HUES6 (cell line): Measurements from ENCODE around the gene EMILIN2.
"Not testable (repeated sequence)": the region's sequence is repeated elsewhere in the genome, so short reads cannot be mapped to it uniquely, and the experiment has no call there.

Experiments used
- H3K27ac ChIP-seq: 2 replicates; pipeline ENCODE4 v1.7.0; 2013; ENCODE audit warnings: low read depth, mild to moderate bottlenecking, low read length, inconsistent platforms
- H3K27me3 ChIP-seq: 2 replicates; pipeline ENCODE4 v1.6.1; 2013; ENCODE audit warnings: low read length; ENCODE audit not compliant: control insufficient read depth, insufficient read depth
- H3K36me3 ChIP-seq: 2 replicates; pipeline ENCODE4 v1.6.1; 2013; ENCODE audit warnings: low read length; ENCODE audit not compliant: control insufficient read depth, insufficient read depth
- H3K4me1 ChIP-seq: 2 replicates; pipeline ENCODE4 v1.6.1; 2013; ENCODE audit warnings: low read length; ENCODE audit not compliant: control insufficient read depth, insufficient read depth
- H3K4me3 ChIP-seq: 2 replicates; pipeline ENCODE4 v1.5.1; 2013; ENCODE audit warnings: low read depth, low read length
- H3K9ac ChIP-seq: one replicate; pipeline ENCODE4 v1.6.1; 2013; ENCODE audit warnings: mild to moderate bottlenecking, low read length
- H3K9me3 ChIP-seq: 2 replicates; pipeline ENCODE4 v1.6.1; 2013; ENCODE audit warnings: low read depth, low read length; ENCODE audit not compliant: control insufficient read depth, insufficient read depth

Gene EMILIN2

GRCh38 chr18:2822213-2822921 is 24.4 kb upstream of the EMILIN2 start:
- no peaks in the 10 kb centered on the region for H3K36me3 ChIP-seq
- H3K9ac ChIP-seq = no peak overlapping the region
- no peaks in the 10 kb centered on the region for H3K9me3 ChIP-seq
- H3K27me3 ChIP-seq = no peaks in the 10 kb centered on the region
- no peak overlapping the region for H3K4me3 ChIP-seq
- H3K27ac ChIP-seq = no peak overlapping the region
- peaks cover 5% of the 10 kb centered on the region; the same call in 1 of the 2 replicates for H3K4me1 ChIP-seq

- H3K9ac ChIP-seq = no peak overlapping the region
- H3K9me3 ChIP-seq = no peaks in the 10 kb centered on the region
- no peaks in the 10 kb centered on the region for H3K36me3 ChIP-seq
- no peaks in the 10 kb centered on the region for H3K27me3 ChIP-seq
- H3K27ac ChIP-seq = no peak overlapping the region
- H3K4me1 ChIP-seq = peaks cover 5% of the 10 kb centered on the region; the same call in 1 of the 2 replicates
- H3K4me3 ChIP-seq = no peak overlapping the region
Measured at GRCh38 chr18:2823202-2823601, 23.6 kb upstream of the EMILIN2 start.

DNA sequence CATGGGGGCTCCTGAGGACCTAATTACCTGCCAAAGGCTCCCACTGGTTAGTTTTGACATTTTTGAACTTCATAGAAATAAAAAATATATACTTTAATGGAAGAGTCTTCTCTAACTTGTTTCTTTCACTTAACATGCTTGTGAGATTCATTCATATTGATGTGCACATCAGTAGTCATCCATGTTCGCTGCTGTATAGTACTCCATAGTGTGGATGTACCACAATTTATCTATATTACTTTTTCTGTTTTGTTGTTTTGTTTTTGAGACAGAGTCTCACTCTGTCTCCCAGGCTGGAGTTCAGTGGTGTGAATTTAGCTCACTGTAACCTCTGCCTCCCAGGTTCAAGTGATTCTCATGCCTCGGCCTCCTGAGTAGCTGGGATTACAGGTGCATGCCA is 22.8 kb upstream of the EMILIN2 start:
- Histone ChIP-seq H3K4me3 (no peak overlapping the region), H3K4me1 (peaks cover 5% of the 10 kb centered on the region; the same call in 1 of the 2 replicates), H3K36me3 (no peaks in the 10 kb centered on the region), H3K9me3 (no peaks in the 10 kb centered on the region), H3K27me3 (no peaks in the 10 kb centered on the region), H3K9ac (no peak overlapping the region), H3K27ac (no peak overlapping the region)

- H3K27me3 ChIP-seq = no peaks in the 10 kb centered on the region
- H3K4me3 ChIP-seq = no peak overlapping the region
- no peak overlapping the region for H3K9ac ChIP-seq
- H3K9me3 ChIP-seq = no peaks in the 10 kb centered on the region
- H3K27ac ChIP-seq = no peak overlapping the region
- no peaks in the 10 kb centered on the region for H3K36me3 ChIP-seq
- peaks cover 5% of the 10 kb centered on the region; the same call in 1 of the 2 replicates for H3K4me1 ChIP-seq
Measured at GRCh38 chr18:2824865-2825264, 21.9 kb upstream of the EMILIN2 start.

DNA sequence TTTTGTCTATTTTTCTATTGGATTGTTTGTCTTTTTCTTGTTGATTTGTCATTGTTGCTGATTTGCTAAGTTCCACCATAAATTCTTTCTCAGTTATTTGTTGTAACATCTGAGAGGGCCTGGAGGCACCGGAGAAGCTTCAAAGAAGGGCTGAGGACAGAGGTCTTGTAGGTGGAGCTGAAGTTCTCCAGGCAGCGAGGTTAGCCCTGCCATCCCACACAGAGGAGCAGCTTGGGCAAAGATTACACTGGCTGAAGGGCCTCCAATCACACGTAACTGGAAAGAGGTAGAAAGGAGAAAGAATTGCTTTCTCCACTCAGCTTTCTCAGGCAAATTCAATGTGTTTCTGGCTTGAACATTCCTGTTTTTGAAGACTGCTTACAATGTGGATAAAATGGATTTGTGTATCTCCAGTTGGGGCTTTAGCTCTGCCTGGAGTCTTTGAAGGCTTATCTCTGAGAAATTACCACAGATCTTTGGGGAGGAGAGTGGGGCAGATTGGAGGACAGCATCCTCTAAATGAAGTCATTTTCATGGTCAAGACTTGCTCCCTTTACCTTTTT is 21.1 kb upstream of the EMILIN2 start:
- Histone ChIP-seq H3K36me3 (no peaks in the 10 kb centered on the region), H3K4me1 (peaks cover 5% of the 10 kb centered on the region; the same call in 1 of the 2 replicates), H3K27me3 (no peaks in the 10 kb centered on the region), H3K9ac (no peak overlapping the region), H3K27ac (no peak overlapping the region), H3K4me3 (no peak overlapping the region), H3K9me3 (no peaks in the 10 kb centered on the region)

DNA sequence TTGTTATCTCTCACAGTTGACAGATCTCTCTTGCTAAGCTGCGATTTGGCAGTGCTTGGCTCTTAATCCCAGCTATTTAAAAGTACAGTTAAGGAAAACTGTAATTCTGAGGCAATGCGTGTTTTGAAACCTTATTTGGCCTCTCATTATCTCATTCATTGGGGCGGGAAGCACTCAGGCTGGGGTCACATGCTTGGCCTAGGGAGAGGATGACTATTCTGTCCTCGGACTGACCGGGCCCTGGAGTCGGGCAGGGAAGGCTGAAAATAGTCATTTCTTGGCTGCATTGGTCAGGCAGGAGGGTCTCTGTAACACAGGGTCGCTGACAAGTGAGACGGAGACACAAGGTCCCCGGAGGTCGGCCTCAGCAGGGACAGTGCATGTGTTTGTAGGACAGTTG is 20.2 kb upstream of the EMILIN2 start:
- Histone ChIP-seq H3K4me3 (no peak overlapping the region), H3K27ac (no peak overlapping the region), H3K9ac (no peak overlapping the region), H3K9me3 (no peaks in the 10 kb centered on the region), H3K27me3 (no peaks in the 10 kb centered on the region), H3K36me3 (no peaks in the 10 kb centered on the region), H3K4me1 (peaks cover 5% of the 10 kb centered on the region; the same call in 1 of the 2 replicates)

DNA sequence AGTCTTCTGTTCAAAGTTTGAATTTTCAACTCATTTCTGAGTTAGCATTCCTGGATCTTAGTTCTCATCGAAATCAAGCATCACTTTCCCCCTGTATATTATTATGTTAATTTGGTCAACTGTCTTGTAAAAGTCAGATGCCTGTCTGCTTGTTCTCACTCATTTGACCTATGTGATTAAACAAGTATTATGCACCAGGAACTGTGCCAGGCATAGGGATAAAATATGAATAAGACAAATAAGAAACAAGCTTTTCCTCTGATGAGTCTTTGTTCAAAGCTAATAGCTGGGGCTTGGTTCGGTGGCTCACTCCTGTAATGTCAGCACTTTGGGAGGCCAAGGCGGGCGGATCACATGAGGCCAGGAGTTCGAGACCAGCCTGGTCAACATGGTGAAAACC is 19.7 kb upstream of the EMILIN2 start:
- Histone ChIP-seq H3K36me3 (no peaks in the 10 kb centered on the region), H3K9ac (no peak overlapping the region), H3K9me3 (no peaks in the 10 kb centered on the region), H3K4me3 (no peak overlapping the region), H3K4me1 (peaks cover 5% of the 10 kb centered on the region; the same call in 1 of the 2 replicates), H3K27ac (no peak overlapping the region), H3K27me3 (no peaks in the 10 kb centered on the region)

DNA sequence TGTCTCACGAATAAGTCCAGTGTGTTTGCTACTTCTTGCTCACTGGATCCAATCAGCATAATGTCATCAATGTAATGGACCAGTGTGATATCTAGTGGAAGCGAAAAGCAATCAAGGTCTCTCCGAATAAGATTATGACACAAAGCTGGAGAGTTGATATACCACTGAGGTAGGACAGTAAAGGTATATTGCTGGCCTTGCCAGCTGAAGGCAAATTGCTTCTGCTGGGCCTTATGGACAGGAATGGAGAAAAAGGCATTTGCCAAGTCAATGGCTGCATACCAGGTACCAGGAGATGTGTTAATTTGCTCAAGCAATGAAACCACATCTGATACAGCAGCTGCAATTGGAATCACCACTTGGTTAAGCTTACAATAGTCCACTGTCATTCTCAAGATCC is 10.7 kb upstream of the EMILIN2 start:
- not testable (repeated sequence) for H3K4me3 ChIP-seq, H3K27ac ChIP-seq, H3K9ac ChIP-seq, H3K36me3 ChIP-seq, H3K4me1 ChIP-seq, H3K27me3 ChIP-seq, H3K9me3 ChIP-seq

GRCh38 chr18:2837290-2837689 is 9.5 kb upstream of the EMILIN2 start:
- not testable (repeated sequence) for H3K27ac ChIP-seq, H3K4me3 ChIP-seq, H3K4me1 ChIP-seq

DNA sequence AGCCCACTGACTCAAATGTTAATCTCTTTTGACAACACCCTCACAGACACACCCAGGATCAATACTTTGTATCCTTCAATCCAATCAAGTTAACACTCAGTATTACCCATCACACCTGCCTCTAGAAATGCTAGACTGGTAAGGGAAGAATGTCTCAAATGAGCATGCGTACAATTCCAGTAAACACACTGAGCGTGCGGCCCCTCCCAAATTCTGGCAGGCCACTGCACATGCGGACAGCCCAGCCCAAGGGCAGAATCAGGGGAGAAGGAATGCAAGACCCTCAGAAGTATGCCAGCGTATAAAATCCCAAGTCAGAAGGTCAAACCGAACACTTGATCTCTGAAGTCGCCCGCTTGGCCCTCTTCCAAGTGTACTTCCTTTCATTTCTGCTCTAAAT is 7.6 kb upstream of the EMILIN2 start:
- Histone ChIP-seq H3K9me3 (0 out of 2 replicates have a peak, but pooled peaks cover 3% of the 10 kb centered on the region), H3K36me3 (no peaks in the 10 kb centered on the region), H3K9ac (no peak overlapping the region), H3K4me3 (no peak overlapping the region), H3K4me1 (no peaks in the 10 kb centered on the region), H3K27ac (no peak overlapping the region), H3K27me3 (peaks cover 10% of the 10 kb centered on the region; the same call in 1 of the 2 replicates)

More at GRCh38 chr18:2837290-2837689, 9.5 kb upstream of the EMILIN2 start:
- not testable (repeated sequence) for H3K9ac ChIP-seq, H3K9me3 ChIP-seq, H3K36me3 ChIP-seq, H3K27me3 ChIP-seq

DNA sequence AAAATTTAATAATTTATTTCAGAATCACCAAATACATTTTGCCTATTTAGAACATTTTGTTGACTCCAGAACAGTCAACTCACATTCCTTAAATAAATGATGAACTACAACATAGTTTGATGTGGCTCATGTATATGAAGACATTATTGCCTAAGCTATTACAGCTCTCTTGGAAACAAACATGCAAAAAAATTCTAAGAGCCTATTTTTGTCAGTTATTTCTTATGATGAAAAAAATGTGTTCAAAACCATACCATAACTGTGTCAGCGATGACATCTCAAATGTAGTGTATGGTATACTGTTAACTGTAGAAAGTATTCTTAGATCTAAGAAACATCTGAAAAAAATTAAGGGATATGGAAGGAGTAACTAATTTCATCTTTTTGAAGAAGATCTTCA is 6.3 kb upstream of the EMILIN2 start:
- Histone ChIP-seq H3K4me3 (no peak overlapping the region), H3K36me3 (no peaks in the 10 kb centered on the region), H3K27ac (no peak overlapping the region), H3K9ac (no peak overlapping the region), H3K27me3 (peaks cover 24% of the 10 kb centered on the region), H3K9me3 (0 out of 2 replicates have a peak, but pooled peaks cover 3% of the 10 kb centered on the region), H3K4me1 (no peaks in the 10 kb centered on the region)
